ENCODE measurements around the gene HSPB9.

GRCh38 chr17:42163696-42164407 lies 41.2 kb downstream of the HSPB9 start:
- TF ChIP-seq JUND (IDR thresholded peaks at IDR 0.05; ENCODE audit: borderline replicate concordance, low read depth, low read length), result no peak
- TF ChIP-seq JUND (tag; IDR thresholded peaks at IDR 0.05; ENCODE audit: borderline replicate concordance, low read depth, low read length), result no peak
- no peak for TF ChIP-seq ZNF76 (CRISPR knock-in tag; IDR thresholded peaks at IDR 0.05; ENCODE audit: borderline replicate concordance)
